ENCODE results near the gene KLHL29. TPM values are rescaled to one million over a fixed set of nuclear protein-coding genes. Genes with fewer than 3 reads are reported as not detected.

The KLHL29 gene
- total RNA-seq, 1 experiment from 2014 or later: 2.4 TPM

- Histone ChIP-seq H2BK120ac (ENCODE audit: low read depth, low read length, poor library complexity, severe bottlenecking) (no peak overlapping the region), H3K9me3 (ENCODE audit: control insufficient read depth, low read depth, low read length) (no peaks in the 10 kb centered on the region), H4K20me1 (ENCODE audit: control insufficient read depth, insufficient read depth, insufficient read length) (no peaks in the 10 kb centered on the region), H3K23ac (ENCODE audit: insufficient read length, low read depth, low read length) (no peak overlapping the region), H3K18ac (ENCODE audit: insufficient read length, low read depth, low read length) (no peak overlapping the region), H4K91ac (ENCODE audit: insufficient read length, low read depth, low read length) (no peak overlapping the region), H3K4ac (ENCODE audit: low read depth, low read length) (no peak overlapping the region), H3K4me2 (ENCODE audit: insufficient read depth, insufficient read length, low read length) (no peak overlapping the region), H3K27ac (ENCODE audit: insufficient read length, low read depth, low read length) (no peak overlapping the region), H3K27me3 (ENCODE audit: insufficient read depth, low read length) (no peaks in the 10 kb centered on the region), H2BK5ac (ENCODE audit: insufficient read length, low read length) (no peak overlapping the region), H3K14ac (ENCODE audit: insufficient read depth, low read length) (no peak overlapping the region), H3K4me1 (ENCODE audit: insufficient read depth, low read length) (no peaks in the 10 kb centered on the region), H3K23me2 (ENCODE audit: insufficient read length, low read depth, low read length, poor library complexity, severe bottlenecking) (no peaks in the 10 kb centered on the region), H2BK15ac (ENCODE audit: low read depth, low read length) (no peak overlapping the region), H2BK20ac (ENCODE audit: low read depth, low read length, poor library complexity, severe bottlenecking) (no peak overlapping the region), H3T11ph (ENCODE audit: low read length) (no peak overlapping the region), H4K5ac (ENCODE audit: insufficient read length, low read depth, low read length) (no peak overlapping the region), H2AK5ac (ENCODE audit: insufficient read length, low read length) (no peak overlapping the region), H3K9ac (ENCODE audit: extremely low read depth, insufficient read length, low read length) (no peak overlapping the region), H3K79me1 (ENCODE audit: insufficient read depth, low read depth, low read length, poor library complexity, severe bottlenecking) (no peaks in the 10 kb centered on the region), H2BK12ac (ENCODE audit: insufficient read length, low read depth, low read length) (no peak overlapping the region), H3K79me2 (ENCODE audit: insufficient read depth, low read length) (no peaks in the 10 kb centered on the region), H4K8ac (replicated peaks; ENCODE audit: insufficient read length, low read depth, low read length) (no peak overlapping the region), H3K56ac (ENCODE audit: insufficient read length, low read depth, low read length) (no peak overlapping the region), H2AFZ (ENCODE audit: low read length) (no peak overlapping the region)
- DNase-seq: no peak
- Mint-ChIP-seq H3K4me3 (no peak overlapping the region), H3K27me3 (ENCODE audit: low read depth) (no peaks in the 10 kb centered on the region), H3K36me3 (ENCODE audit: insufficient read depth in 1 of 3, low read depth in 3 of 3) (no peaks in the 10 kb centered on the region; a peak in 1 of 7 replicates), H3K9me3 (no peaks in the 10 kb centered on the region), H3K27ac (no peak overlapping the region; a peak in 1 of 7 replicates), H3K4me1 (peaks cover 7 to 12% of the 10 kb centered on the region in 2 experiments)
- TF ChIP-seq CTCF (conservative IDR thresholded peaks at IDR 0.05): no peak
- WGBS (ENCODE audit: extremely low coverage, insufficient read length, low lambda C conversion rate): no CpG with 5 or more reads among the region's 23 CpGs
Observed at GRCh38 chr2:23635442-23636340, 250.7 kb downstream of the KLHL29 start.
